Karpas-422 (cell line): ENCODE measurements around the gene GOLGA6L22. TPM values are rescaled to one million over a fixed set of nuclear protein-coding genes. Genes with fewer than 3 reads are reported as not detected.
"Not testable (repeated sequence)": the region's sequence is repeated elsewhere in the genome, so short reads cannot be mapped to it uniquely, and the experiment has no call there.

Source experiments
- DNase-seq: peaks from one replicate; pipeline ENCODE4 v3.0.0-alpha.2; 2015
- H2AFZ ChIP-seq: fragments of 200-600 bp; sonication (generic); 2 replicates; pipeline ENCODE4 v1.6.1; 2014; ENCODE audit warnings: antibody characterized with exemption, low read length, mixed read lengths
- H3K27ac ChIP-seq: fragments of 200-600 bp; sonication (generic); 2 replicates; pipeline ENCODE4 v1.5.1; 2014; ENCODE audit warnings: mild to moderate bottlenecking, low read length, moderate library complexity
- H3K27me3 ChIP-seq: fragments of 200-600 bp; sonication (generic); 2 replicates; pipeline ENCODE4 v1.6.1; 2014; ENCODE audit warnings: low read length, mixed read lengths
- H3K36me3 ChIP-seq: fragments of 200-600 bp; sonication (generic); 2 replicates; pipeline ENCODE4 v1.6.1; 2014; ENCODE audit warnings: low read length, mixed read lengths; ENCODE audit not compliant: insufficient read depth
- H3K4me1 ChIP-seq: fragments of 200-600 bp; sonication (generic); 2 replicates; pipeline ENCODE4 v1.6.1; 2014; ENCODE audit warnings: mild to moderate bottlenecking, low read length, mixed read lengths
- H3K4me2 ChIP-seq: fragments of 200-600 bp; sonication (generic); 2 replicates; pipeline ENCODE4 v1.6.1; 2014; ENCODE audit warnings: low read length, low read depth, mild to moderate bottlenecking; ENCODE audit not compliant: poor library complexity, severe bottlenecking
- H3K4me3 ChIP-seq: fragments of 200-600 bp; sonication (generic); 2 replicates; pipeline ENCODE4 v1.5.1; 2014; ENCODE audit warnings: mild to moderate bottlenecking, antibody characterized with exemption, low read length, mixed read lengths
- H3K79me2 ChIP-seq: fragments of 200-600 bp; sonication (generic); 2 replicates; pipeline ENCODE4 v1.6.1; 2014; ENCODE audit warnings: mild to moderate bottlenecking, low read length, mixed read lengths
- H3K9ac ChIP-seq: fragments of 200-600 bp; sonication (generic); 2 replicates; pipeline ENCODE4 v1.6.0; 2014; ENCODE audit warnings: low read length
- H3K9me2 ChIP-seq: fragments of 200-600 bp; sonication (generic), shearing (Covaris generic); replicated peaks from 2 replicates; pipeline ENCODE4 v1.6.0; 2014; ENCODE audit warnings: mild to moderate bottlenecking, low read length, moderate library complexity; ENCODE audit not compliant: insufficient read depth
- H3K9me3 ChIP-seq: fragments of 300-700, 200-600 bp; sonication (generic); 2 replicates; pipeline ENCODE4 v1.6.1; 2014; ENCODE audit warnings: low read length, mixed read lengths
- H4K20me1 ChIP-seq: fragments of 200-600 bp; sonication (generic); 2 replicates; pipeline ENCODE4 v1.6.1; 2014; ENCODE audit warnings: mild to moderate bottlenecking, antibody characterized with exemption, low read length, low read depth; ENCODE audit not compliant: insufficient read depth
- small RNA-seq: library from RNA; depleted of rRNA; stranded (forward); fragments of <200 nt; gene quantifications from one replicate; pipeline ENCODE3, GENCODE V24; 2014
- total RNA-seq: library from RNA; depleted of rRNA; stranded (reverse); fragments of >200 nt; shearing (Covaris generic); gene quantifications from 2 replicates; pipeline ENCODE4 v1.2.3, GENCODE V29; 2014; ENCODE audit warnings: low replicate concordance

GOLGA6L22 gene
- total RNA-seq, 1 experiment from 2014 or later, result not detected

GRCh38 chr15:22497200-22497599 is 38.5 kb downstream of the GOLGA6L22 start:
- H3K9me3 ChIP-seq, H3K36me3 ChIP-seq, H3K9me2 ChIP-seq, H4K20me1 ChIP-seq, H3K27me3 ChIP-seq, H3K27ac ChIP-seq, DNase-seq, H3K9ac ChIP-seq, H3K4me1 ChIP-seq, H3K79me2 ChIP-seq, H3K4me3 ChIP-seq, H2AFZ ChIP-seq, H3K4me2 ChIP-seq: not testable (repeated sequence)

DNA sequence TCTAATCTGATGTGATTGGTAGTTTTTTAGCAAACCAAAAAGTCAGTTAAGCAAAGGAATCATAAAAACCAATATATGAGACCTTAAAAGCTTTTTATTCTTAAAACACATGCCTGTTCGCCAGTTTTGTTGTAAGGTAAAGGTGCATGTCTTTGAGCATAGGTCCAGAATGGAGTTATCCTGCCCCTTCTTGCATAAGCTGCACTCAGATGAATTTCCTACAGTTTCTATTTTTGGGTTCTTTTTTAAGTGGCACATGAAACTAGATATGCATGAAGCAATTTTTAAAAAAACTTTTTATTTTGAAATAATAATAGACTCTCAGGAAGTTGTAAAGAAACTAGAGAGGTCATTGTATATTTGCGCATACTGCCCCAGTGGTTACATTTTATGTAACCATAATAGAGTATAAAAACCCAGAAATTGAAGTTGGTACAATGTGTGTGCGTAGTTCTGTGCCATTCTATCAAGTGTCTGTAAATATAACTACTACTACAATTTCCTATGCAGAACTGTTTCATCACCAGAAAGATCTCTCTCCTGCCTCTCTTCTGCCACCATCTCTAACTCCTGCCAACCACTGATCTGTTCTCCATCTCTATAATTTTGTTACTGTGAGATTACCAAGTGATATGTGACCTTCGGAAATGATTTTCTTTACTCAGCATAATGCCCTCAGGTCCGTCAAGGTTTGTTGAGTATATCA is 39.7 kb downstream of the GOLGA6L22 start:
- not testable (repeated sequence) for H3K4me3 ChIP-seq, H3K27ac ChIP-seq, H3K9me2 ChIP-seq, H3K27me3 ChIP-seq, H3K9ac ChIP-seq, H2AFZ ChIP-seq, H3K36me3 ChIP-seq, H3K79me2 ChIP-seq, H3K9me3 ChIP-seq, H3K4me2 ChIP-seq, H4K20me1 ChIP-seq, H3K4me1 ChIP-seq, DNase-seq

DNA sequence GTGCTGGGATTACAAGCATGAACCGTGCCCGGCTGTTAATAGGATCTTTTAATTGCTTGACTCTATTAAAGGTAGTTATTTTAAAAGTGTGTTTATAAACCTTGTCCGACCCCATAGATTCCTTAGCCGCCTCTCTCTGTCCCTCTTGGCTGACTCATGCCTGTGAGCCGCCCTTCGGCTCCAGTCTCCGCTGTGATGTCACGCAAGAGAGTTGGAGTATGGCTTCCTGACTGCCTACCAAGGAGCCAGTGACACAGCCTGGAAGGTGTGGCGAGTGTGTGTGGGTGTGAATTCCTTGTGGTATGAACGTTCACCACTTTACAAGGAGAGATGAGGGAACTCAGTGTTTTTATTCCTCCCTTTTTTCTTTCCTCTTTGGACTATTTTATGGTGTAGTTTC is 43.6 kb downstream of the GOLGA6L22 start:
- not testable (repeated sequence) for H3K9me2 ChIP-seq, H3K4me1 ChIP-seq, H3K79me2 ChIP-seq, DNase-seq, H4K20me1 ChIP-seq, H3K9ac ChIP-seq, H3K9me3 ChIP-seq, H3K27me3 ChIP-seq, H3K27ac ChIP-seq, H3K4me2 ChIP-seq, H3K4me3 ChIP-seq, H2AFZ ChIP-seq, H3K36me3 ChIP-seq

GRCh38 chr15:22506959-22507358 is 48.3 kb downstream of the GOLGA6L22 start:
- H3K27ac ChIP-seq, H3K27me3 ChIP-seq, H3K4me1 ChIP-seq, H3K4me2 ChIP-seq, DNase-seq, H4K20me1 ChIP-seq, H2AFZ ChIP-seq, H3K9me2 ChIP-seq, H3K4me3 ChIP-seq, H3K36me3 ChIP-seq, H3K9me3 ChIP-seq, H3K9ac ChIP-seq, H3K79me2 ChIP-seq: not testable (repeated sequence)

GRCh38 chr15:22516140-22516539 is 57.4 kb downstream of the GOLGA6L22 start:
- H3K9me3 ChIP-seq, H3K4me2 ChIP-seq, H3K4me3 ChIP-seq, H3K4me1 ChIP-seq, H3K9me2 ChIP-seq, H4K20me1 ChIP-seq, DNase-seq, H3K36me3 ChIP-seq, H3K27ac ChIP-seq, H3K27me3 ChIP-seq, H2AFZ ChIP-seq, H3K9ac ChIP-seq, H3K79me2 ChIP-seq: not testable (repeated sequence)

Small RNA genes lying within 50 kb of the gene (small RNA-seq; reads per million reads assigned to genes)
- gene RN7SL545P, result not detected
